HG03066 (cell line): ENCODE measurements around the gene GPR141.
A peak's percentile ranks its signal among the peaks of the same experiment; 100 is the strongest.

Source experiments
- ATAC-seq: cut with Tn5 transposase; IDR thresholded peaks from one replicate; pipeline ENCODE4 v1.9.1; 2021; ENCODE audit warnings: low read depth; ENCODE audit not compliant: unreplicated experiment

GPR141 gene

DNA sequence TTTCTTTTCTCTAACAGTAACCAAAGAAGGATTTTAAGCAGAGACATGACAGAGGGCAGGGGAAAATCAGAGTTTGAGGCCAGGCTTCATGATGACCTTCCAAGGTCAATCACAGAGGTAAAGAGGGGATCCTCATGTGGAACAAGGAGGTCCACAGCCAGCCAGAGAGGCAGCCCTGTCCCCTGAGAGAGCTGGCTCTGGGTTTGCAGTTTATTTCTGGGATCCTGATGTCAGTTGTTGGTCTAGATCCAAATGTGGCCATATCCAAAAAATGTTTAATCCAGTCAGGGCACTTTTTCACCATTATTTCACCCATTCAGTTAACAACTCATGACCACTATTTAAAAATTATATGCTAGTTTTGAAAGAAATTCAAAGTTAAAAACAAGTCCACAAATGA, 45.6 kb downstream of the GPR141 start:
- no peak for ATAC-seq

DNA sequence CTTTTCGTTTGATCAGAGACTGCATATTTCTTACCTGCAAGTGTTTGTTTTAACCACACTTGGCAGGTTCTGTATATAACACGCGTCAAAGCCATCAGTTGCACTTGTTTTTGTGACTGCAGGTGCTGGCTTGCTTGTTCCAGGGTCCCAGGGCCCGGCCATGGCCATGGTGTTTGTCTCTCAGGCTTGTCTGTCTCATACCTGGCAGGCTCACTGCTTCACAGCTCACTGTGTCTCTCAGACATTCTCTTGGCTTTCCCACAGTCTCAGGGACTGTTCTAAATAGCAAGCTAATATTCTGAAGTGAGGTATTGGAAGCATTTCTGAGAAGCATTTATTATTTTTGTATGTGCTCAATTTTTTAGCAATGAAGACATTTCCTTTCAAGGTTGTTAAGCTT, 46.9 kb downstream of the GPR141 start:
- no peak for ATAC-seq

DNA sequence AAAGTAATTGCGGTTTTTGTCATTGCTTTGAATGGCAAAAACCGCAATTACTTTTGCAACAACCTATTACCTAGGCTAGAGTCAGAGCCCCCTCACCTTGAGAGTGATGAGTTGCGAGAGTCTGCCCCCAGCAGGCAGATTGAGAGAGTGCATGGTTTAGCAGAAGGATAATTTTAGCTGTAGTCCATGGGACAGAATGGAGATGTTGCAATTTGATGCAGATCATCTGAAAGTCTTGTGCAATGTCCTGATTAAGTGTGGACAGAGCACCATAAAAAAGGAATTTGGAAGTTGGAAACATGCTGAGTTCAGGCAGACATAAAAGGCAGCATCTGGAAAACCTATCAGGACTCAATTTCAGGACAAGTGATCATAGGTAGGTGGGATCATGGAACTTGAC, 48.7 kb downstream of the GPR141 start:
- ATAC-seq: no peak

DNA sequence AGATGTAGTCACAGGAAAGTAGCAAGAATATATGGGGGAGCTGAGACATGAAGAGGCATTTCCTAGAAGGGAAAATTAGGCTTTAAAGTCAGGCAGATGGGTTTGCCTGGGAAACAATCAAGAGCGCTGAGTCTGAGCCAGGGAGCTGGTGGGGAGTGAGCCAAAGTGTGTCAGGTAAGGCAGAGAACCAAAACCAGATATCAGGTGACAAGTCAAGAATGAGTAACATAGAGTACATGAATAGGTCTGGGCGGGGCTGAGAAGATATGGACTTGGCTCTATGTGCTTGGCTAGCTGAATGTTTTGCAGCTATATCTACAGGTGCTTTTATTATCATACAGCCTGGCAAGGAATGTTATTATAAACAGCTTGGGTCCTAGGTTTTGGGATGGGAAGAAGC, 49.3 kb downstream of the GPR141 start:
- ATAC-seq: no peak

DNA sequence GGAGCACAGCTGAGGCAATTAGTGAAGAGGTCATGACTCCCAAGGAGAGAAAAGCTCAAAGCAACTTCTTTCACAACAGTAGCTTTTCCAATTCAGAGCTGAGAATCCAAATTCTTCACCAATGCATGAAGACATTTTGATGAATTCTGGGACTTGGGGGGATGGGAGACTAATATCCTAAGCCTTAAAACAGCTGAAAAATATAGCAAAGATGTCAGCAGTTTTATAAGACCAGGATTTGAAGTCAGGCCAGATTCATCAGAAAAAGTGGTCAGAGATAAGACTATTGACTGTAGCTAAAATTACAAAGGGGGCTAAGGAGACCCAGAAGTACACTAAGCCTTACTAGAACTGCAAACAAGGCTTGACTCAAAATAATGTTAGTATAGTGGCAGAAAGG, 51.6 kb downstream of the GPR141 start:
- no peak for ATAC-seq

DNA sequence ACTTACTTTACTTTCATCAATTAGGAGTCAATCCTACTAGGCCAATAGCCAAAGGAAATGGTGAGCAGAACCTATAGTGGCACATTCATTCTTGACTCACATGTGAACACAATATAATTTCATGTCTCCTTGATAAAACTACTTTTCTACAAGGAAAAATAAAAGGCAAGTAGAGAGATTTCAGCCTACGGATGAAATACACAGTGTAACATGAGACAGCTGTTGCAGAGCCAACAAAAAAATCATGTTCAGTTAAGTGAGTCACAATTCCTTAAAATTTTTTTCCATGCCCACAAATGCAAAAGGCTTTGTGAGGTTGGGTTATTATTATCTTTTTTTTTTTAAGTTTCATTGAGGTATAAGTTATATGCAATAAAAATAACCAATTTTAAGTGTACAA, 54.8 kb downstream of the GPR141 start:
- no peak for ATAC-seq

DNA sequence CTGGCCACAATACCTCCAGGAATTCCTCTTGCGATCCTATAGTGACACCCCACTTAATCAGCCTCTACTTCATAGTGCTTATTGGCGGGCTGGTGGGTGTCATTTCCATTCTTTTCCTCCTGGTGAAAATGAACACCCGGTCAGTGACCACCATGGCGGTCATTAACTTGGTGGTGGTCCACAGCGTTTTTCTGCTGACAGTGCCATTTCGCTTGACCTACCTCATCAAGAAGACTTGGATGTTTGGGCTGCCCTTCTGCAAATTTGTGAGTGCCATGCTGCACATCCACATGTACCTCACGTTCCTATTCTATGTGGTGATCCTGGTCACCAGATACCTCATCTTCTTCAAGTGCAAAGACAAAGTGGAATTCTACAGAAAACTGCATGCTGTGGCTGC, 56.8 kb downstream of the GPR141 start:
- no peak for ATAC-seq

DNA sequence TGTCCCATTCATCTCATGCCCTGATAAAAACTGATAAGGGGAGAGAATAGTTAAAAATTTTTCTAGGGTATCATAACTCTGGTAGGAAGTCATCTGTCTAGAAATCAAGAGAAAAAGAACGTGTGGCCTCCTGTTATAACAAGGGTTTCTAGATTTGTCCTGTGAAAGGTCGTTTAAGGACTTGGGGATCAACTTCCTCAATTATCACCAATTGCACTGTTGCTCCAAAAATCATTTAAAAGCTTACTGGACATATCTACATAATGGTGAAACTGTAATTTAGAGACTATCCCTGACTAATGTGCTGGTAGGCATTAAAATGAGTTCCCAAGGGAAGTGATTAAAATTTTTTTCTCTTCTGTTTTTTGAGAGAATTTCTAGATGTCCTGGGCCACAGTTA, 58.2 kb downstream of the GPR141 start:
- no peak for ATAC-seq

DNA sequence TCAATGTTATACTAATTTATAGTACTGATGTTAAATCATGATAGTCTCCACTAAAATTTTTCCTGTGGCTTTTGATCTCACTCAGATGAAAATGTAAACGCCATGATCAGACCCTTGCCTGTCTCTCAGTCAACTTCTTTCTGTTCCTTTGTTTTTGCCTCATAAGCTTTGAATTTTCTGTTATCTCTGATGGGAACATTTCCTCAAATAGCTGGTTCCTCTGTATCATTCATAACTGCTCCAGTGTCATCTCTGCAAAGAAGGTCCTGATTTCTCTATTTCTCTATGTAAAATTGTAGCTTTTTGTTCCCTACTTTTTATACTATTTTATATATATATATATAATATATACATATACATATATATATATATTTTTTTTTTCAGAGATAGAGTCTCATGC, 67.5 kb downstream of the GPR141 start:
- no peak for ATAC-seq

DNA sequence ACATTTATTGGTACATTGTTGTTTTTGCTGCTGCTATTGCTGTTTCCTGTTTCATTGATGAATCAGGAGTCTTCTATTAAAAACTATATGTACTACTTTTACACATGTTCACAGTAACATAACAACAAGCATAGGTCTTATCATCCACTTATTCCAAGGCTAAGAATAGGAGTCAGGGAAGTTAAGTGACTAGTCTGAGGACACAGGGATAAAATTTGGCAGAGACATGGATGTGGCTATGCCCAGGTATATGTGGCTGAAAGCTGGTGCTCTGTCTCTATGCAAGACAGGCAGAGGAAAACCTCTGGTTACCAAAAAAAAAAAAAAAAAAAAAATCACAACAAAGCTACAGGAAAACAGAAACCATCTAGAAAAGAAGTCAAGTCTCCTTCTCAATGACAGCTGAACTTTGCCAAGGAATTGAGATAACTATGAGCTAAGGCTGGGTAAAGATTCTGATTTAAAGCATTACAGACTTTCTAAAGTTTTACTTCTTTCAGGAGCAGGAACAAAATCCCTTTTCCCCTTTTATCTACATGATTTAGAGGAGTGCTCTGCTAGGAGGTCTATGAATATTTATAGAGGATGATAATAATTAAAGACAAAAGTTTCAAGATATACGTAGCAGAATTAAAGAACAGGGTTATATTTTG, 70.0 kb downstream of the GPR141 start:
- no peak for ATAC-seq

DNA sequence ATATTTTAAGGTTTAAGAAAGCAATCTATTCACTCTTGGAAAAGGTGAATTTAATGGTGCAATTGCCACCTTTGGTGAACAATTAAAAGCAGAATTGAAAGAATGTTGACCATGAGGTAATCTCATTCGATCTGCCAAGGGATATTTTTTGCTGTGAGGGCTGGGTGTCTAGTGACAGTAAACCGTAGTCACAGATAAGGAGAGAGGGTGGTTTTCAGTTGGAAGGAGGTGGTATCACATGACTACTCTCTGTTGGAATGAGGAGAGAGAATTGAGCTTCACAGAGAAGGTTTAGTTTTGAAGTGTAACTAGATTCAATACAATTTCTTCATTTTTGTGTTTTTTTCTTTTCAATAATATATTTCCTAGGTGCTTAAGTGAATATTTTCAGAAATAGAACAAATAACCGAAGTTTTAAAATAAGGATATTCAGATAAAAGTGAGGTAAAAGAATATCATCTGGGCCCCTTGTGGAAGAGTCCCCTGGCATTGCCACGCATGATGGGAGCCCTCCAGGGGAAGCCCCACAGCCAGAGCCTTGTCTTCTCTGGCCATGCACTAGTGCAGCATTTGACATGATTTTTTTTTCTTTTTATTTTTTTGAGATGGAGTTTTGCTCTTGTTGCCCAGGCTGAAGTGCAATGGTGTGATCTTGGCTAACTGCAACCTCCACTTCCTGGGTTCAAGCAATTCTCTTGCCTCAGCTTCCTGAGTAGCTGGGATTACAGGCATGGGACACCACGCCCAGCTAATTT, 73.4 kb downstream of the GPR141 start:
- no peak for ATAC-seq

DNA sequence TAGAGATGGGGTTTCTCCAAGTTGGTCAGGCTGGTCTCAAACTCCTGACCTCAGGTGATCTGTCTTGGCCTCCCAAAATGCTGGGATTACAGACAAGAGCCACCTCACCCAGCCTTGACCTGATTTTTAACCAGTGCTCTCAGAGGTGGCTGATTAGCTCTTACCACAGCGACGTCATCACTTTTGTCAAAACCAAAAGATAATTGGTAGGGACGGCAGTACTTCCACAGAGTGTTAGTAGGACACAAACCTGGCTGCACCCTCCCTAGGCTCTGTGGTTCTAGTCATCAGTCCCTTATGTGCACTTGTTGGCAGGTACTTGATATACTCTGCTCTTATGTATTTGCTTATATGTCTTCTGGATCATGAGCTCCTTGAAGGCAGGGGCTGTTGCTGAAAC, 74.0 kb downstream of the GPR141 start:
- no peak for ATAC-seq

DNA sequence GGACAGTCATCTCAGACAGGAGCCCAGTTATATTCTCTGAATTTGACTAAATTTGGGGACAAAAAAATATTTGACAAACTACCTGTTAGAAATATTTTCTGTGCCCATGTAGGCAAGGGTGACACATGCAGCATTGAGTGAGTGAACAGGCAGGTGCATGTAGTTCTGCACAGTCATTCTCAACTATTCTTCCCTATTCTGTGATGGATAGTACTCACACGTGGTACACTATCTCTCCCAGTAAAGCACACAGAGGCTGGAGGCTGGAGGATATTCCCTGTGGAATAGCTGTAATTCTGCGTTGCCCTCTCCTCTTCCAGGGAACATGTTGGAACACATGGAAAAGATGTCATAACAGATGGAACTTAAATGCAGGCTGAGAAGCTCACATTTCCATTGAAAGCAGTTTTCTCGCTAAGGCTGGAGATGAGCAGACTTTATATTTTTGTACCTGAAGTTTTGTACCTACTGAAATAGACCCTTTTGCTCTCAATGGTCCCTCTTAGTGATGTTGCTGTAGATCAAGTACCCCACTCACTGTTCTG, 75.0 kb downstream of the GPR141 start:
- no peak for ATAC-seq

DNA sequence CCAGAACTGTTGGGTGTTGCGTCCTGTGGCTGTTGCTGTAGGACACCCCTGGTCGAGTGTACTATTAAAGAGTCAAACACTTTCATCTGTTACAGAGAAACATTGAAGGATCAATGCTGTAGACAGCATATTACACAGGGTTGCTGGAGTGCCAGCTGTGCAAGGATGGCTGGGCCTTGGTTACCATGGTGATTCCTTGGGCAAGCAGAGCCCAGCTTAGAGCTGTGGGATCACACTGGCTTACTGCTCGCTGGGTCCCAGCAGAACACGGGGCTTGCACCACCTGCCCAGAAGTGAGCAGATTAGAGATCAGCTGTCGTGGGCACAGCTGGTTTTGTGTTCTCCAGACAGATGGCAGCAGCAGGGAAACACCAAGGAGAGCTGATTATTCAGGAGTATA, 76.0 kb downstream of the GPR141 start:
- ATAC-seq: no peak

DNA sequence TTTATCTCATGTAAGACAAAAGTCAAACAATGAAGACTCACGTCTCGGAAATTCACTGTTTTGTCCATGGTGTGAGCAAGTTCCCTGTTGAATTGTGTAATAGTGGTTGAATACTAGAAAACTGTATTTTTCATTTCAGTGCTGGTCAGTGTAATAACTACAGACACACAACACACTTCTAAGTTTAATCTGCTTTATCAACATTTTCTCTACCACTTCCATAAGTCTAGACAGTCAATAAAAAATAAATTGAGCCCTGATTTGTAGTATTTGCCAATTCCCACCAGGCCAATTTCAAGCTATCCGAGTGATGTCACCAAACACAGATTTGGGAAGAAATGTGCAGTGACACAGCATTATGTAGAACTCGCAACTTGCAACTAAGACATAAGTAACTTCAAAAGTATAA, 81.9 kb downstream of the GPR141 start:
- ATAC-seq: no peak

DNA sequence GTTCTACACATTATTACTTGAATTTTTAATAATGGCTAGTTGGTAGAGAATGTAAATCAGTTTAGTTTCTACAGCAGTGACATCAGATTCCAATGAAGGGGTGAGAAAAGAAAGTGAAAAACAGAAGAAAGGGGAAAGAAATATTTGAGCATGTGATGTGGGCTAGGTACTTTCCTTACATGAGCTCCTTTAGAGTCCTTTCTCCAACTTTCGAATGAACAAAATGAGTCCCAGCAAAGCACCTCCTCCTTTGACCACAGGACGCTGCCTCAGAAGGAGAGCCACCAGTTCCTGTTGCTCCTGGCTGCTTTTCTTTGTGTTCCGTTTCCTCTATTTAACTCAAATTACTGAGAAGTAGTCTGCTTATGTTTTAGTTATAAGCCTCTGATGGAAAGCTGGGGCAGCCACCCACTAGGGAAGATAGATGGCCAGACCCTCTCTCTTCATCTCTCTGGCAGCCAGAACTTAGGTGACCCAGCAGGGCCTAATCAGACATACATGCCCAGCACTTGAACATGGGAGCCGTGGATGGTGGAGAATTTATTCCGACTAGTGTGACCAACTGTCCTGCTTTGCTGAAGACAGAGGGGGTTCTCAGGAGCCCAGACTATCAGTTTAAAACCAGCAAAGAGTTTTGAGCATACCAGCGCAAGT, 82.4 kb downstream of the GPR141 start:
- peak; percentile 96 for ATAC-seq

DNA sequence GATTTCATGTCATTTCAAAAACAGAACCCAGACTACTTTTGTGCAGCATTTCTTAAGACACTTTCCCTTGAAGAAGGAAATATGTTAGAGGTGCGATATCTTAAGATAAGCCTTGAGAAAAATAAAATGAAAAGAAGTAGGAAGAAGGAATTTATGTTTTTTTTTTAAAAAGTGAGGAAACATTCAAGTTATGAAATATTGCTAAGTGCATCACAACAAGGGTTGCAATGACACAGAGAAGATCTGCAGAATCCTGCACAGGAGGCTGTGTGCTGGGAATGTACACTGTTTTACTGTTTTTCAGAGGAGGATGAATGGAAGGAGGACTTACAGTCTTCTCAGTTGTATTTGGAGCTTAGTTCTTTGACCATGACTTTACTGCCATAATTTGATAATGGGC, 85.0 kb downstream of the GPR141 start:
- ATAC-seq: no peak

DNA sequence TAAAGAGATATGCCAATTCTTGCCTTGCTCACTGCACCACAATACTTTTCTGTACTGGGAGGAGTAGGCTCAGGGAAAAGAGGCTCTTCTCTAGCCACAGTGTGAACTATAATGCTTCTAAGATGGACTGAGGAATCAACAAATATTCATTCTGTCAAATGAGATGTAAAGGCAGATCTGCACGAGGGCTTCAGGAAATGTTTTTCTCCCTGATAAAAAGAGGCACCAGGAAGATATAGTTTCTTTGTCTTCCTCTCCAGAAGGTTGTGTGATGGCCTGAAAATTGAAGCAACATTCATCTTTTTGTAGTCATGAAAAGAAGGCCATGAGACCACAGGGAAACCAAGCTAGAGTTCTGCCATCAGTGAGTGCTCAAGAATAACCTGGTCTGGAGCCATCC, 85.7 kb downstream of the GPR141 start:
- no peak for ATAC-seq

DNA sequence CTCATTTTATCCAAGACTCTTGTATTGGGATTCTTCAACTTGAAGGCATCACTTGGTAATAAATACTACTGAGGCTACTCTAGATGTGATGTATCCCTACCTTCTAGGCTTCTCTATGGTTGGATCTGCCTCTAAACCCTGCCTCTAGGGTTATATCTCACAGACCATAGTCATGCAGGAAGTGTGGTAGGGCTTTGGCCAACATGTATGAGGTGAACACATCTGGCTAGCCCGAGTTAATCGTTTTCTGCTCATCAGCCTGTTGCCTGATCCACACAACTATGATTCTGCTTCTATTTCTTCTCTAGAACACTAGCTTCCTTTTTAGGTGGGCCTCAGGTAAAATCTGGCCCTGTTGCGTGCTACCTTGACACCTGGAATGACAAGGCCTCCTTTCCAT, 86.2 kb downstream of the GPR141 start:
- no peak for ATAC-seq

DNA sequence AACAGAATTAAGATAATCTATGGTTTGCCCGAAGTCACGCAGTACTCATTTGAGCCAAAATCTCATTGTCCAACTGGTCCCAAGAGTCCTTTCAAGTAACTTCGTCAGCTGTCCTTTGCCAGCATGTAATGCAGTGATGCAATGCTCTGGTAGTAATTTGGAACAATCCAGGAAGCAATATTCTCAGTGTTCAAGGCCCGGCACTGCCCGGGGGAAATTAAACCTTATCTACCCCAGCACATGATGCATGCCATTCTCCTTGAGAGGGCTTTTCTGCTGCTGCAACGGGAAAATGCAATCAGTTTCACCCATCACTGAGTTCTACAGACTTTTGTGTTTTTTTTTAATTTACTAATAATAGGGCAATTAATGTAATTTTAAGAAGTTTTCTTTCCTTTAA, 87.3 kb downstream of the GPR141 start:
- ATAC-seq: no peak

DNA sequence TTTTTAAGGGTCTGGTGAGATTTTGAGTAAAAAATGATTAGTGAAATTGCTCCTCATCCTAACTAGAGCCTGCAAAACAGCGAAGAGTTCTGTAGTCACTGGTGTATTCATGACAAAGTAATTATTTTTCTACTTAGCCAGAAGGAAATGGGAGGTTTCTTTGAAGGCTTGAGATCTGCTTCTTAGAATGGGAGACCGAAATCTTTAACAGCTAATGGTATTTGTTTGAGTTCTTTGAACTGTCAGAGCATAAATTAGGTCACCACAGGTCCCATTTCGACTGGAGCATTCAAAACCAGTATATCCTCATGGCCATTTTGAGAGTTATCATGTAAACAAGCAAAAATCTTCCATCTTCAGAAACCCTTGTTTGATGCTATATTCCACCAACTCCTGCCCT, 87.8 kb downstream of the GPR141 start:
- no peak for ATAC-seq

DNA sequence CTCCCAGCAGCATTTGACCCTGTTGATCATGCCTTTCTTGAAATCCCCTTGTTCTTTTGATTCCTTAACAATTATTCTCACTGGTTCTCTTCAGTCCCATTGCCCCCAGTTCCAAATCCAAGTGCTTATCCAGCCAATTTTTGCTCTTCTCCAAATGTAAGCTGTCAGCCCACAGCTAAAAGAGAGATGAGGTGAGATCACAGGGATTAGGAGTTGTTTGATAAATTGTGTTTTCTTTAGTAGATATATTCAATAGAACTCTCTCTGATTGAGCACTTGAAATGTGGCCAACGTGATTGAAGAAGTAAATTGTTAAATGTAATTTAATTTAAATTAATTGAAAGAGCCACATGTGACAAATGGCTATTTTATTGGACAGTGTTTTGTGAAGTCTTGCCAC, 88.2 kb downstream of the GPR141 start:
- ATAC-seq: no peak
